GM12878 (cell line): ENCODE data around the gene CDK5RAP1. TPM values are rescaled to one million over a fixed set of nuclear protein-coding genes. Genes with fewer than 3 reads are reported as not detected.

Experiments used
- ATAC-seq: fragments of 200-7000 bp; cut with Tn5 transposase; 3 replicates; pipeline ENCODE4 v1.9.1; 2020; ENCODE audit warnings: mild to moderate bottlenecking, moderate library complexity
- BruUV-seq: library from RNA; stranded (reverse); fragments of 400-500 nt; replicated peaks from 2 replicates; lab custom pipeline; 2021; lab: Mats Ljungman, UMichigan
- CTCF ChIA-PET: fragments of 300-600 bp; sonication (Branson Sonifier 250); formaldehyde crosslinking; extraction: SDS; loops from one replicate; lab custom pipeline; 2021; ENCODE audit warnings: inconsistent platforms; lab: Yijun Ruan, JAX
- POLR2A ChIA-PET: fragments of 350-600 bp; formaldehyde crosslinking; extraction: SDS; loops from one replicate; lab custom pipeline; 2021; ENCODE audit warnings: inconsistent platforms; lab: Charles Lee
- RAD21 ChIA-PET: fragments of 300-600 bp; sonication (Branson Sonifier 250); formaldehyde crosslinking; loops from one replicate; lab custom pipeline; 2023; ENCODE audit warnings: antibody characterized with exemption; ENCODE audit not compliant: unreplicated experiment; lab: Charles Lee
- SMC1A ChIA-PET: fragments of 300-600 bp; sonication (Branson Sonifier 250); formaldehyde crosslinking; loops from one replicate; lab custom pipeline; 2023; ENCODE audit not compliant: unreplicated experiment, uncharacterized antibody; lab: Charles Lee
- DNase-seq: peaks from one replicate; pipeline ENCODE4 v3.0.0-alpha.2; 2011; ENCODE audit warnings: low read depth, low spot score
- FAIRE-seq: peaks from 3 replicates; lab custom pipeline; 2011; peaks lifted over from hg19 to GRCh38; lab: Jason Lieb, UNC
- H2AFZ ChIP-seq: 2 replicates; pipeline ENCODE4 v1.6.0; 2011; ENCODE audit warnings: low read depth, low read length, control low read depth; ENCODE audit not compliant: control insufficient read depth
- H3K27ac ChIP-seq: 2 replicates; pipeline ENCODE4 v1.5.1; 2011; ENCODE audit warnings: control low read depth; ENCODE audit not compliant: control insufficient read depth, insufficient read depth
- H3K27me3 ChIP-seq, 2 experiments: replicated peaks in 1 of 2; 2 replicates each; pipeline versions ENCODE4 v1.6.0 to v1.6.1; 2011; ENCODE audit warnings: low read length in 1 of 2; ENCODE audit not compliant: control insufficient read depth in 2 of 2, insufficient read depth in 2 of 2
- H3K36me3 ChIP-seq, 2 experiments: 2 replicates each; pipeline ENCODE4 v1.5.1; 2011; ENCODE audit warnings: low read length in 1 of 2; ENCODE audit not compliant: control insufficient read depth in 2 of 2, insufficient read depth in 2 of 2
- H3K4me1 ChIP-seq: 2 replicates; pipeline ENCODE4 v1.6.1; 2011; ENCODE audit warnings: mild to moderate bottlenecking, low read length, moderate library complexity, mixed read lengths; ENCODE audit not compliant: control insufficient read depth, insufficient read depth
- H3K4me2 ChIP-seq: 2 replicates; pipeline ENCODE4 v1.6.0; 2011; ENCODE audit warnings: control low read depth; ENCODE audit not compliant: control insufficient read depth, insufficient read depth
- H3K4me3 ChIP-seq: fragments of 200-600 bp; sonication (generic); 2 replicates; pipeline ENCODE4 v1.5.1; 2016
- H3K79me2 ChIP-seq: 2 replicates; pipeline ENCODE4 v1.6.0; 2011; ENCODE audit warnings: low read length; ENCODE audit not compliant: control insufficient read depth, insufficient read depth
- H3K9ac ChIP-seq: 2 replicates; pipeline ENCODE4 v1.8.0; 2011; ENCODE audit warnings: low read length, control low read depth, mixed read lengths; ENCODE audit not compliant: control insufficient read depth, insufficient read depth
- H3K9me3 ChIP-seq: replicated peaks from 3 replicates; pipeline ENCODE4 v1.5.1; 2011; ENCODE audit warnings: mild to moderate bottlenecking, low read length; ENCODE audit not compliant: control insufficient read depth, insufficient read depth
- H4K20me1 ChIP-seq: 2 replicates; pipeline ENCODE4 v1.6.0; 2011; ENCODE audit not compliant: control insufficient read depth, insufficient read depth
- SMAD5 ChIP-seq: IDR thresholded peaks from 2 replicates; pipeline ENCODE4 v1.6.1; 2016; ENCODE audit warnings: antibody characterized with exemption, low read depth
- TBL1XR1 ChIP-seq: IDR thresholded peaks from 2 replicates; pipeline ENCODE4 v1.6.1; 2012; ENCODE audit warnings: low read depth, low read length, improper control_type of control experiment
- ZNF24 ChIP-seq: fragments of 450-650 bp; IDR thresholded peaks from 2 replicates; pipeline ENCODE4 v1.6.1; 2017; ENCODE audit warnings: antibody characterized with exemption, mild to moderate bottlenecking
- WGBS: methylation state at CpG from one replicate; pipeline ENCODE4 v1.1.6; 2016; ENCODE audit warnings: low lambda C conversion rate; ENCODE audit not compliant: insufficient replicate concordance, insufficient coverage; ENCODE audit errors: missing lambda C conversion rate; 5-methylcytosine and 5-hydroxymethylcytosine counted together
- in situ Hi-C: fragments of 300-500 bp; cut with MboI; formaldehyde crosslinking; loops from 9 replicates; pipeline ENCODE4 v1.14.3; 2018; ENCODE audit warnings: mixed read lengths
- intact Hi-C: fragments of 100-400 bp; cut with micrococcal nuclease; formaldehyde crosslinking; loops from one replicate; pipeline ENCODE4 v1.14.2; 2022; ENCODE audit not compliant: unreplicated experiment
- polyA plus RNA-seq, 11 experiments: library from polyadenylated mRNA; depleted of rRNA in 4 of 11; unstranded in 6 of 11; stranded (reverse) in 5 of 11; fragments of >200 nt; fragmentation: Nextera tagmentation in 4 of 11; fragmentation: Illumina TruSeq in 1 of 11; extraction: Ambion mirVana in 4 of 11; extraction: Trizol in 1 of 11; gene quantifications; 1 replicate in 1 of 11; 2 replicates in 10 of 11; pipeline versions ENCODE4 v1.2.1 to v1.2.3, GENCODE V29; 2011 to 2016; ENCODE audit warnings: inconsistent platforms in 2 of 11, missing spikeins in 2 of 11, low read depth in 1 of 11
- total RNA-seq, 4 experiments: library from RNA; depleted of rRNA in 3 of 4; stranded (reverse); fragments of >200 nt in 3 of 4; fragmentation: Illumina TruSeq in 1 of 4; extraction: Trizol in 1 of 4; gene quantifications; 2 replicates each; pipeline versions ENCODE4 v1.2.1 to v1.2.3, GENCODE V29; 2013 to 2021
- TF ChIP-seq, protein P1 (sequence below): fragments of 150-350 bp; IDR thresholded peaks from 2 replicates; pipeline ENCODE4 v1.6.1; 2016; ENCODE audit warnings: low read depth, low read length
- TF ChIP-seq, protein P2 (sequence below): fragments of 450-650 bp; IDR thresholded peaks from 2 replicates; pipeline ENCODE4 v1.6.1; 2018; ENCODE audit warnings: borderline replicate concordance, mild to moderate bottlenecking; ENCODE audit not compliant: partially characterized antibody
- TF ChIP-seq, protein P3 (sequence below): fragments of 150-350 bp; IDR thresholded peaks from 2 replicates; pipeline ENCODE4 v1.6.1; 2014; ENCODE audit warnings: mild to moderate bottlenecking, low read depth, low read length

CDK5RAP1 gene
- total and polyA plus RNA-seq, 10 of the 15 experiments (the other 5 are each of a cell fraction or from before 2014, with no cell fraction given), result 30.4 to 67.6 (median 38.8) TPM

DNA sequence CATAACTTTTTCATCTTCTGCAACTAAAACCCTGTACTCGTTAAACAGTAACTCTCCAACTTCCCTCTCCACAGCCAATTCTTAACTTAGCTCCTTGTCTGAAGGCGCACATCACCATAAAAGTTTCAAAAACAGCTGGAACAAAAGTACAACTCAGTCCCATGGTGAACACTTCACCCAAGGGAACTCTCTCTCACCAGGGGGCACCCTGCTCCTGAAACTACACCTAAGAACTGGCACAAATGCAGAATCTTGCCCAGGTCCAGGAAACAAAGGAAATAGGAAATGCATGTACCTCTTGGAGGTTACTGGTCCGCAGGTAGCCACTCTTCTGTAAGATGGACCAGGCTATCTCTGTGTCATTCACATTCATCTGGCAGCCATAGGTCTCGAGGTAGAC is 6.6 kb downstream of the CDK5RAP1 start (continued):
- TF ChIP-seq, protein P1, sequence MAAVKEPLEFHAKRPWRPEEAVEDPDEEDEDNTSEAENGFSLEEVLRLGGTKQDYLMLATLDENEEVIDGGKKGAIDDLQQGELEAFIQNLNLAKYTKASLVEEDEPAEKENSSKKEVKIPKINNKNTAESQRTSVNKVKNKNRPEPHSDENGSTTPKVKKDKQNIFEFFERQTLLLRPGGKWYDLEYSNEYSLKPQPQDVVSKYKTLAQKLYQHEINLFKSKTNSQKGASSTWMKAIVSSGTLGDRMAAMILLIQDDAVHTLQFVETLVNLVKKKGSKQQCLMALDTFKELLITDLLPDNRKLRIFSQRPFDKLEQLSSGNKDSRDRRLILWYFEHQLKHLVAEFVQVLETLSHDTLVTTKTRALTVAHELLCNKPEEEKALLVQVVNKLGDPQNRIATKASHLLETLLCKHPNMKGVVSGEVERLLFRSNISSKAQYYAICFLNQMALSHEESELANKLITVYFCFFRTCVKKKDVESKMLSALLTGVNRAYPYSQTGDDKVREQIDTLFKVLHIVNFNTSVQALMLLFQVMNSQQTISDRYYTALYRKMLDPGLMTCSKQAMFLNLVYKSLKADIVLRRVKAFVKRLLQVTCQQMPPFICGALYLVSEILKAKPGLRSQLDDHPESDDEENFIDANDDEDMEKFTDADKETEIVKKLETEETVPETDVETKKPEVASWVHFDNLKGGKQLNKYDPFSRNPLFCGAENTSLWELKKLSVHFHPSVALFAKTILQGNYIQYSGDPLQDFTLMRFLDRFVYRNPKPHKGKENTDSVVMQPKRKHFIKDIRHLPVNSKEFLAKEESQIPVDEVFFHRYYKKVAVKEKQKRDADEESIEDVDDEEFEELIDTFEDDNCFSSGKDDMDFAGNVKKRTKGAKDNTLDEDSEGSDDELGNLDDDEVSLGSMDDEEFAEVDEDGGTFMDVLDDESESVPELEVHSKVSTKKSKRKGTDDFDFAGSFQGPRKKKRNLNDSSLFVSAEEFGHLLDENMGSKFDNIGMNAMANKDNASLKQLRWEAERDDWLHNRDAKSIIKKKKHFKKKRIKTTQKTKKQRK, result no peak
- TF ChIP-seq SMAD5, result no peak
- TF ChIP-seq, protein P2, sequence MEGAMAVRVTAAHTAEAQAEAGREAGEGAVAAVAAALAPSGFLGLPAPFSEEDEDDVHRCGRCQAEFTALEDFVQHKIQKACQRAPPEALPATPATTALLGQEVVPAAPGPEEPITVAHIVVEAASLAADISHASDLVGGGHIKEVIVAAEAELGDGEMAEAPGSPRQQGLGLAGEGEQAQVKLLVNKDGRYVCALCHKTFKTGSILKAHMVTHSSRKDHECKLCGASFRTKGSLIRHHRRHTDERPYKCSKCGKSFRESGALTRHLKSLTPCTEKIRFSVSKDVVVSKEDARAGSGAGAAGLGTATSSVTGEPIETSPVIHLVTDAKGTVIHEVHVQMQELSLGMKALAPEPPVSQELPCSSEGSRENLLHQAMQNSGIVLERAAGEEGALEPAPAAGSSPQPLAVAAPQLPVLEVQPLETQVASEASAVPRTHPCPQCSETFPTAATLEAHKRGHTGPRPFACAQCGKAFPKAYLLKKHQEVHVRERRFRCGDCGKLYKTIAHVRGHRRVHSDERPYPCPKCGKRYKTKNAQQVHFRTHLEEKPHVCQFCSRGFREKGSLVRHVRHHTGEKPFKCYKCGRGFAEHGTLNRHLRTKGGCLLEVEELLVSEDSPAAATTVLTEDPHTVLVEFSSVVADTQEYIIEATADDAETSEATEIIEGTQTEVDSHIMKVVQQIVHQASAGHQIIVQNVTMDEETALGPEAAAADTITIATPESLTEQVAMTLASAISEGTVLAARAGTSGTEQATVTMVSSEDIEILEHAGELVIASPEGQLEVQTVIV, result no peak

DNA sequence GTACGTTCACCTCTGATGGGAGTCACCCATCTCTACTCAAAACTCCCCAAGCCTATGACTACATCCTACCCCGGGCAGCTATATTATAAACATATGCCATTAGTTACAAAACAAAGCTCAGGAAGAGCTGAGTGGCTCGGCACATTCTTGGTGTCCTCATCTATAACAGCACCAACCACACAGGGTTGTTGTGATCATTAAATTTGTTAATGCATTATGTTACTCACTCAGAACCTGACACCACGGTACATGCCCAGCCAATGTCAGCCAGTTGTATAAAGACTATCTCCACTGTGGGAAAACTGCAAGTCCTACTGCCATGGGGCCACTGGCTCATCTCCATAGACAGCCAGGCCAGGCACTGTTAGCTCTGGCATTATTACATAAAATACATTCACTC is 7.7 kb downstream of the CDK5RAP1 start:
- RAD21 ChIA-PET, result no interaction called here
- Histone ChIP-seq H2AFZ (no peak overlapping the region), H3K4me3 (no peak overlapping the region), H3K9me3 (no peaks in the 10 kb centered on the region), H3K9ac (no peak overlapping the region), H3K36me3 (peaks cover 0 to 14% of the 10 kb centered on the region in 2 experiments), H3K4me2 (no peak overlapping the region), H3K79me2 (peaks cover 2% of the 10 kb centered on the region; the same call in 1 of the 2 replicates), H3K27ac (no peak overlapping the region), H3K27me3 (no peaks in the 10 kb centered on the region), H4K20me1 (no peaks in the 10 kb centered on the region), H3K4me1 (no peaks in the 10 kb centered on the region)
- ATAC-seq (no peak), DNase-seq (no peak), FAIRE-seq (no peak)
- SMC1A ChIA-PET, result no interaction called here
- POLR2A ChIA-PET, result no interaction called here
- WGBS, result 99% methylated on average over 4 of the region's 4 CpGs
- in situ Hi-C loops, result no loop called here
- intact Hi-C loops, result no loop called here
- no peak for TF ChIP-seq ZNF24
- TF ChIP-seq TBL1XR1, result no peak
- TF ChIP-seq, protein P3, sequence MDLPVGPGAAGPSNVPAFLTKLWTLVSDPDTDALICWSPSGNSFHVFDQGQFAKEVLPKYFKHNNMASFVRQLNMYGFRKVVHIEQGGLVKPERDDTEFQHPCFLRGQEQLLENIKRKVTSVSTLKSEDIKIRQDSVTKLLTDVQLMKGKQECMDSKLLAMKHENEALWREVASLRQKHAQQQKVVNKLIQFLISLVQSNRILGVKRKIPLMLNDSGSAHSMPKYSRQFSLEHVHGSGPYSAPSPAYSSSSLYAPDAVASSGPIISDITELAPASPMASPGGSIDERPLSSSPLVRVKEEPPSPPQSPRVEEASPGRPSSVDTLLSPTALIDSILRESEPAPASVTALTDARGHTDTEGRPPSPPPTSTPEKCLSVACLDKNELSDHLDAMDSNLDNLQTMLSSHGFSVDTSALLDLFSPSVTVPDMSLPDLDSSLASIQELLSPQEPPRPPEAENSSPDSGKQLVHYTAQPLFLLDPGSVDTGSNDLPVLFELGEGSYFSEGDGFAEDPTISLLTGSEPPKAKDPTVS, result no peak
- CTCF ChIA-PET, result interaction anchor here (1.0 to 1.1 kb wide), 2 partner anchors 51 kb away, joined by 4 read pairs; no protein-coding TSS in a partner anchor
- no TSS peak for BruUV-seq
